NCI-H748 (cell line): ENCODE measurements around the gene PLCXD1.
"Not testable (repeated sequence)": the region's sequence is repeated elsewhere in the genome, so short reads cannot be mapped to it uniquely, and the experiment has no call there.

Experiments
- DNase-seq: peaks from one replicate; lab custom pipeline; 2025; ENCODE audit not compliant: unreplicated experiment; lab: John Stamatoyannopoulos, UW

PLCXD1 gene, protein sequence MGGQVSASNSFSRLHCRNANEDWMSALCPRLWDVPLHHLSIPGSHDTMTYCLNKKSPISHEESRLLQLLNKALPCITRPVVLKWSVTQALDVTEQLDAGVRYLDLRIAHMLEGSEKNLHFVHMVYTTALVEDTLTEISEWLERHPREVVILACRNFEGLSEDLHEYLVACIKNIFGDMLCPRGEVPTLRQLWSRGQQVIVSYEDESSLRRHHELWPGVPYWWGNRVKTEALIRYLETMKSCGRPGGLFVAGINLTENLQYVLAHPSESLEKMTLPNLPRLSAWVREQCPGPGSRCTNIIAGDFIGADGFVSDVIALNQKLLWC

DNA sequence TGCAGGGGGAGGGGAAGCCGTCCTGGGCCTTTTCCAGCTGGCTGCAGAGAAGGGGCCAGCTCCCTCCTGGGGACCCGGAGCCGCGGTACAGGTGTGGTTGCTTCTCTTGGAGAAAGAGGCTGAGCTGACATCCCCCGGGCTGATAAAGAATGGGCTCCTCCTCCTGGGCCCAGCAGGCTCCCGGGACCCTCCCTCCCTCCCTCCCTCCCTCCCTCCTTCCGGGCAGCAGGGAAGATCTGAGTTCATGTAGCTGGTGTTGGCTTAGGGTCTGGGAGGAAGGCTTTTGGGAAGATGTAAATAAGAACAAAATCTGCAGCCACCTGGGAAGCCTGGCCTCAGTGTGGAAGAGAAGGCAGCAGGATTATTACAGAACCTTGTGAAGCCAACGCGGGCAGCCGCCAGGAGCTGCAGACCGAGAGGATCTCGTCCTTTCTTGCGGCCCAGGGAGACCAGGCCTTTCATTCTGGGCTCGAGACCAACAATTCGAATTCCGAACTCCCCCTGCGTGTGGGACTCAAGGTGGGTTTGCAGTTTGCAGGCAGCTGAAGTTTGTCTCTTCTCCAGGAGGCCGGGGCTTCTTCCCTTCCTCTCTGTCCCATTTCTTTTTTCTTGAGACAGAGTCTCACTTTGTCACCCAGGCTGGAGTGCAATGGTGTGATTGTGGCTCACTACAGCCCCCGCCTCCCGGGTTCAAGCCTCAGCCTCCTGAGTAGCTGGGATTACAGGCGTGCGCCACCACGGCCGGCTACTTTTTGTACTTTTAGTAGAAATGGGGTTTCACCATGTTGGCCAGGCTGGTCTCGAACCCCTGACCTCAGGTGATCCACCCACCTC lies at the start of gene PLCXD1:
Gene PLCXD1 (plus strand): TSS at position 216 of the 834 bp plus-strand sequence. CDS start 2,807 bp downstream, outside the sequence.
- no peak for DNase-seq

DNA sequence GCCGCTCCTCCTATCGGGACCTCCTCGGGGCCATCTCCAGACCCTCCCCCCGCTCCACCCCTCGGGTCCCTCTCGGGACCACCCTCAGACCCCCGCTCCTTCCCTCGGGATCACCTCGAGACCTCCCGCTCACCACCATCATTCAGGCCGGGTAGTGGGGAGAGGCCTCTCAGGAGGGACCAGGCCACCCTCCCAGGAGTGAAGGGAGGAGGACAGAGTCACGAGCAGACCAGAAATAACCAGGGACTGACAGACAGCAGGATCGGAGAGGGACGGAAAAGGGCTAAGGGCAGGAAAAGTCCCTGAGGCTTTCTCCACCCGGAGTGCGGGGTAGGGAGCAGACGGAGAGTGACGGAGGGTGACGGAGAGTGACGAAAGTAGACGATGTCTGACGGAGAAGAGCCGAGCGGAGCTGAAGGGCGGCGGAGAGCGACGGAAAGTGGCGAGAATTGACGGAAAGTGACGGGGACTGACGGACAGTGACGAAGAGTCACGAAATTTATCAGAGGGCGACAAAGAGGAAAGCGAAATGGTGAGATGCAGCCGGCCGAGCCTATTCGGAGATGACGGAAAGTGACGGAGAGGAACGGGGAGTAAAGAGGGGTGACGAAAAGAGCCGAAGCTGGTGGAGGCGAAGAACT lies 49.4 kb upstream of the PLCXD1 start:
- not testable (repeated sequence) for DNase-seq

DNA sequence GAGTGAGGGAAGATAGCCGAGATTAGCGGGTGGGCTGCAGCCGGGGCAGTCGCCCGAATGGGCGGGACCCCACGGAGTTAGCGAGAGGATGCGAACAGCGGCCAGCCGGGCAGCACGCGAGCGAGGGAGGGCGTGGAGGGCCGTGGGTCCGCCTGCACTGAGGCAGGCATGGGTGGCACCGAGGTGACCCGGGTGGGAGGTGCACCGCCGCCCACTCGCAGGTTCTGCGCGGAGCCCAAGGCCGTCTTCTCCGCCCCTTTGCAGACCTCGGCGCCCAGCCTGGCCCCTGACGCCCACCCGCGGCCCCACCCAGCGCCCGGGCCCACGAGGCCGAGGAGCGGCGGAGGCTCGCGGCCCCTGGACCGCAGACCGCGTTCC lies 48.9 kb upstream of the PLCXD1 start:
- DNase-seq, result not testable (repeated sequence)

DNA sequence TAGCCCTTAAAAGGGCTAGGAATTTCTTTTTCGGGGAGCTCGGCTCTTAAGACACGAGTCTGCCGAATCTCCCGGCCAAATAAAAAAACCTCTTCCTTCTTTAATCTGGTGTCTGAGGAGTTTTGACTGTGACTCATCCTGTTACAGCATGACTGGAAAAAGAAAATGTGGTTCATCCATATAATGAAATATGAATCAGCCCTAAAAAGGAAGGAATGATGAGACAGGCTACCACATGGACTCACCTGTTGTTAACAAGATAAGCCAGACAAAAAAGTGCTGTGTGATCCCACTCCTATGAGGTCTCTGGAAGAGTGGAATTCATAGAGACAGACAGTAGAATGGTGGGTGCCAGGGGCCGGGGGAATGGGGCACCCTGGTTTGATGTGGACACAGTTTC lies 45.0 kb upstream of the PLCXD1 start:
- DNase-seq, result not testable (repeated sequence)

DNA sequence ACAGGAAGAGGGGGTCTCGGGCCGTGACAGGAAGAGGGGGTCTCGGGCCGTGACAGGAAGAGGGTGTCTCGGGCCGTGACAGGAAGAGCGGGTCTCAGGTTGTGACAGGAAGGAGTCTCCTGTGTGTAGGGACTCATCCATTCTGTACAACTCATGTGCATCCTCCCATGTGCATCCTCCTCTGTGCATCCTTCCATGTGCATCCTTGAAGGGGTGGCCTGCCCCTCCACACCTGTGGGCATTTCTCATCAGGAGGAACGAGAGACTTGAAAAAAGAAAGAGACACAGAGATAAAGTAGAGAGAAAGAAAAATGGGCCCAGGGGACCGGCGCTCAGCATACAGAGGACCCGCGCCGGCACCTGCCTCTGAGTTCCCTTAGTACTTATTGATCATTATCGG lies 30.2 kb upstream of the PLCXD1 start:
- no peak for DNase-seq

DNA sequence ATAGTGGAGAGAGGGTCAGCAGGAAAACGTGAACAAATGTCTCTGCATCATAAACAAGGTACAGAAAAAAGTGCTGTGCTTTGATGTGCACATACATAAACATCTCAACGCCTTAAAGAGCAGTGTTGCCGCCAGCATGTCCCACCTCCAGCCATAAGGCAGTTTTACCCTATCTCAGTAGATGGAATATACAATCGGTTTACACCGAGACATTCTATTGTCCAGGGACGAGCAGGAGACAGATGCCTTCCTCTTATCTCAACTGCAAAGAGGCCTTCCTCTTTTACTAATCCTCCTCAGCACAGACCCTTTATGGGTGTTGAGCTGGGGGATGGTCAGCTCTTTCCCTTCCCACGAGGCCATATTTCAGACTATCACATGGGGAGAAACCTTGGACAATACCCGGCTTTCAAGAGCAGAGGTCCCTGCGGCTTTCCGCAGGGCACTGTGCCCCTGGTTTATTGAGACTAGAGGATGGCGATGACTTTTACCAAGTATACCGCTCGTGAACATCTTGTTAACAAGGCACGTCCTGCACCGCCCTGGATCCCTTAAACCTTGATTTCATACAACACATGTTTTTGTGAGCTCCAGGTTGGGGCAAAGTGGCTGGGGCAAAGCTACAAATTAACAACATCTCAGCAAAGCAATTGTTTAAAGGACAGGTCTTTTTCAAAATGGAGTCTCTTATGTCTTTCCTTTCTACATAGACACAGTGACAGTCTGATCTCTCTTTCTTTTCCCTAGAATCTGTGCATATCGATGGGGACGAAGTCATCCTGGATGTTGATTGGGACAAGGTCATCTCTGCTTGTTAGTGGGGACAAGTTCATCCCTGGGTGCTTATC lies 29.6 kb upstream of the PLCXD1 start:
- DNase-seq, result not testable (repeated sequence)

DNA sequence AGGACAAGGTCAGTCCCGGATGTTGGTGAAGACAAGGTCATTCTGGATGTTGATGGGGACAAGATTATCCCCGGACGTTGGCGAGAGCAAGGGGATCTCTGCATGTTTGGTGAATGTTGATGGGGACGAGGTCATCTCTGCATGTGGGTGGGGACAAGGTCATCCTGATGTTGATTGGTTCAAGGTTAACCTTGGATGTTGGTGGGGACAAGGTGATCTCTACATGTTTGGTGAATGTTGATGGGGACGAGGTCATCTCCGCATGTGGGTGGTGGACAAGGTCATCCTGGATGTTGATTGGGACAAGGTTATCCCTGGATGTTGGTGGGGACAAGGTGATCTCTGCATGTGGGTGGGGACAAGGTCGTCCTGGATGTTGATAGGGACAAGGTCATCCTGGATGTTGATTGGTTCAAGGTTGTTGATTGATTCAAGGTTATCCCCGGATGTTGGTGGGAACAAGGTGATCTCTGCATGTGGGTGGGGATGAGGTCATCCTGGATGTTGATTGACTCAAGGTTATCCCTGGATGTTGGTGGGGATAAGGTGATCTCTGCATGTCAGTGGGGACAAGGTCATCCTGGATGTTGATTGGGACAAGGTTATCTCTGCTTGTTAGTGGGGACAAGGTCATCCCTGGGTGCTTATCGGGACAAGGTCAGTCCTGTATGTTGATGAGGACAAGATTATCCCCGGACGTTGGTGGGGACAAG lies 28.8 kb upstream of the PLCXD1 start:
- no peak for DNase-seq

DNA sequence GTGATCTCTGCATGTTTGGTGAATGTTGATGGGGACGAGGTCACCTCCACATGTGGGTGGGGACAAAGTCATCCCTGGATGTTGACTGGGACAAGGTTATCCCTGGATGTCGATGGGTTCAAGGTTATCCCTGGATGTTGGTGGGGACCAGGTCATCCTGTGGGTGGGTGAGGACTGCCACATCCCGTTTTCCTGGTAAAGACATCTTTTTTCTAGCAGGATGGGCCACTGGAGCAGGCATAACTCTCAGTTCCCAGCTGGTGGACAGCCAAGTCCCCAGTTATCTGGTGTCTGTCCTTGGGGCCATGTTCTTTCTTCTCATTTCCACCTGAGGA lies 28.3 kb upstream of the PLCXD1 start:
- no peak for DNase-seq

DNA sequence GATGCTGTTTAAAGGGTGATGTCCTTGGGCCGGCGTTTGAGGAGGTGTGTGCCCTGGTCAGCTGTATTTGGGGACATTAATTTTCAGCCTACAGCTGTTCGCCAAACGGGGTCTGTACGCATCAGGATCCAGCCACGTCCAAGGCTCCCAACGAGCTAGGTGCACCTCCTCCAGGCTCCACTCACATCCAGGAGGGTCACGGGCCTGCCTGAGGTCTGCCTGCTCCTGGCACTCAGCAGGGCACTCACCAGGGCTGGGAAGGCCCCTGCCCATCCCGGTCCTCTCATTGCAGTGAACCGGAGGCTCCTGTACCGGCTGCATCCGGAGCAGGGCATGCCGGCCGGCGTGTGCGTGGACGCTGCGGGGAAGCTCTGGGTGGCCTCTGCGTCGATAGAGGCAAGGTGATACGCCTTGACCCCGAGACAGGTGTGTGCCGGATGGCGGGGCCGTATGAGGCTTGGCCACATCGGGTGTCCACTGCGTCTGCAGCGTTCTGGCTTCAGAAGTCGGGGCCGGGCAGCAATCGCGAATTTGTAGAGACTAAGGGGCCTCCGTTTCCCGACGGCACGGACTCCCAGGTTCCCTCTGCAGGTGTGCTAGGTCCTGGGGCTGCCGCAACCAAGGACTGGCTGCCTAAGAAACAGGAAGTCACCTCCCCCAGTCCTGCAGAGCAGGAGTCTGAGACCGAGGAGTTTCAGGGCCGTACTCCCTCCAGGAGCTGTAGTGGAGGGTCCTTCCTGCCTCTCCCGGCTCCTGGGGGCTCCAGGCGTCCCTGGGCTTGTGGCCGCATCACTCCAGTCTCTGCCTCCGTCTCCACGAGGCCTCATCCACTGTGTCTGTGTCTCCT lies 27.5 kb upstream of the PLCXD1 start:
- no peak for DNase-seq

DNA sequence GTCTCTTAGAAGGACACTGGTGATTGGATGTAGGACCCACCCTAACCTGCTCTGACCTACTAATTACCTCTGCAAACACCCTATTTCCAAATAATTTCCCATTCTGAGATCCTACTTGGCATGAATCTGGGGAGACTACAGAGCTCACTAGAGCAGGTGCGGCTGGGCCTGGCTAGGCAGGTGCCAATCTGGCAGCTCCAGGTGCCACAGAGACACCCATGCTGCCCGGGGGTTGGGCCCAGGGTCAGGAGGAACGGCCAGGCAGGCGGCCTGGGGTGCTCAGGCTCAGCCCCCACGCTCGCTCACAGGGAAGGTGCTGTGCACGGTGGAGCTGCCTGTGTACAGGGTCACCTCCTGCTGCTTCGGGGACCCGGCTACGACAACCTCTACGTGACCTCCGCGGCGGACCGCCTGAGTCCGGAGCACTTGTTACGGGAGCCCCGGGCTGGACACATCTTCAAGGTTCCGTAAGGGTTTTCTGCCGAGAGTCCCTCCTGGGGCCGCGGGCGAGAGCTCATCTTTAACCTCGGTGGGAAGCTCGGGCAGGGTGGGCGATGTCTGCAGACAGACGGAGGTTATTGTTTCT lies 26.5 kb upstream of the PLCXD1 start:
- no peak for DNase-seq

DNA sequence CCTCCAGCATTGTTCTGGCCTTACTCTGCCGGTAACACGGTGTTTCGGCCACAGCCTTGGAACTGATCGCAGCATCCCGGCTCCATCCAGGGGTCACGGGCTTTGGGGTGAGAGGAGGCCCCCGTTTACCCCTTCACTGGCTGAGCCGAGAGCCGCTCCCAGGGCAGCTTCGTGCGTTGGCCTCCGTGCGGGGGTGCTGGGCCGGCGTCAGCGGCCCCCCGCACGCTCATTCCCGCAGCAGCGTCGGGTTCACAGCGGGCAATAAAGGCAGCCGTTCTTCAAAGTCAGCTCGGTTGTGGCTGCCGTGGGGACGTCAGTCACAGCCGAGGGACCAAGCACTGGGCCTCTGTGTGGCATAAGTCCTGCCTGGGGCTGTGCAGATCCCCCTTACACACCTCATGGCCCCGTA lies 25.3 kb upstream of the PLCXD1 start:
- no peak for DNase-seq

DNA sequence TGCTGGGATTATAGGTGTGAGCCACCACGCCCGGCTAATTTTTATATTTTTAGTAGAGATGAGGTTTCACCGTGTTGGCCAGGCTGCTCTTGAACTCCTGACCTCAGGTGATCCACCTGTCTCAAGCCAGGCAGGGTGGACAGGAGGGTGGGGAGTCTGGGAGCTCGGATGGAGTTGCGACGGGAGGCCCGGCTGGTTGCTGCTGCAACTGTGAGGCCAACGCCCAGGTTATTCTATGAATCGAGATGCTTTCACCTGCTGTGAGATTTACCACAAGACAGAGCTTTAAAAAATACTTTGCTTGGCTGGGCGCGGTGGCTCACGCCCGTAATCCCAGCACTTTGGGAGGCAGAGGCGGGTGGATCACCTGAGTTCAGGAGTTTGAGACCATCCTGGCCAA lies 24.1 kb upstream of the PLCXD1 start:
- DNase-seq, result not testable (repeated sequence)

DNA sequence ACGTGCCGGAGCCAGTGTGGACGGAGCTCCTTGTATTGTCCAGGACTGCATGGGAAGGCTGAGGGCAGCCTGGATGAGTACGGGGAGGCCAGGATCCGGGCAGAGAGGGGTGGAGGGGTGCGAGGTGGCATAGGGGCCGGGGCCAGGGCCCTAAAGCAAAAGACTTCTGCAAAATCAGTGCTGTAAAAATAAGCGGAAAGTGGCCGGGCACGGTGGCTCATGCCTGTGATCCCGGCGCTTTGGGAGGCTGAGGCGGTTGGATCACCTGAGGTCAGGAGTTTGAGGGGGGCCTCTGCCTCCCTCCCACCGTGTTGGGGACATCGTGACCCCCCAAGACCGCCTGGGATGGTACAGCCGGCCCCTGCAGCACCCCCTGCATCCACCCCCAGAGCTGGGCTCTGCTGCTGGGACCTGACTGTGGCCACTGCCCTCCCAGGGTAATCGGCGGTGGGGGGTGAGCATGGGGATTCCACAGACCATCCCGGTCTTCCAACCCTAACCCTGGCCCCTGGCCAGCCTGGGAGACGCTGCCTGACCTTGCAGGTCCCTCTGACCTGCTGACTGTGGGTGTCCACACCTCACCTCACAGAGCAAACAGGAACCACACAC lies 23.4 kb upstream of the PLCXD1 start:
- DNase-seq, result no peak

DNA sequence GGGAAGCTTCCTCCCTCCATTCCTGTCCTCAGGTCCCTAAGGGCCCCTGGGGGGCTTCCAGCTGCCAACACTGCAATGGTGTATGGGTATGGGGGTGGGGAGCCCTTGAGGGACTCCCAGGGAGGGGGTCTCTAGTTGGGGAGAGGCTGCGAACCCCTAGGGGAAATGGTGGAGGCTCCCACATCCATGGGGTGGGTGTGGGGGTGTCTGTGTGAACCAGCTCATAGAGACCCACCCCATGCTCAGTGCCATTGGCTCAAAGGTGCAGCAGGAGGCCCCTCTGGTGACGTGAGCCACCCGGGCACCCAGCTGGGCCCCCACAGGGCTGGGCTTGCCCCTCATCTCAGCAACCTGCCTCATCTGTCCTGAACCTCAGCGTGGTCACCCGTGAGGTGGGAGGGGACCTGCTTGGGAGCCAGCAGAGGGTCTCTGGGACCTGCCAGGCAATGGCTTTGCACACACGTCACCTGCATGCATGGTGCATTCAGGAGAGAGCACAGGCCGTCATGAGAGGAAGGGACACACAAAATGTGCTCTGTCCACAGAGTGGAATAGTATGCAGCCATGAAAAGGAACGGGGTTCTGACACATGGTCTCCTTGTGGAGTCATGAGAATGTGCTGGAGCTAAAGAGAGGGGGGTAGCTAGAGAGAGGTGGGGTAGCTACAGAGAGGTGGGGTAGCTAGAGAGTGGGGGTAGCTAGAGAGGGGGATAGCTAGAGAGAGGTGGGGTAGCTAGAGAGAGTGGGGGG lies 22.7 kb upstream of the PLCXD1 start:
- DNase-seq, result no peak

DNA sequence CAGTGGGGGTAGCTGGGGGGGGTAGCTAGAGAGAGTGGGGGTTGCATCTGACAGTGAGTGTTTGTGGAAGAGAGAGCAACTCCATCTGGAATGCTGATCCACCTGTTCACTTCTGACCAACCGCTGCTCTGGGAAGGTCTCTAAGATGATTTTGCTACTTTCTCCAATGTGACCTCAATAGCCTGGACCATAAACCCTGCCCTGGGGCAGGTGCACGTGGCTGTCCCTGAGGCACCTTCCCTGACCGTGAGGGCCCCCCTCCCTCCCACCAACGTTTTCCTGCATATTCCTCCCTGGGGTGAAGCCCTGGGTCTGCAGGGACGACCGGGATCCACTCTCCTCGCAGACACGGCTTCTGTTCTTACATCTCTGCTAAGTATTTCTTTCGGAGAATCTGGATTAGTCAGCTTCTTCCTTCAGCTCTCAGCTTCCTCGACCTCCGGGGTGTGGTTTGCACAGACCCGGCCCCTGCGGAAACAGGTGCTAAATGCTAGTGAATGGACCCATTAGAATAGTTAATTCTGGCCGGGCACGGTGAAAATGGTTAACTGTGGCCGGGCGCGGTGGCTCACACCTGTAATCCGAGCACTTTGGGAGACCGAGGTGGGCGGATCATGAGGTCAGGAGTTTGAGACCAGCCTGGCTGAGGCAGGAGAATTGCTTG lies 21.4 kb upstream of the PLCXD1 start:
- no peak for DNase-seq

DNA sequence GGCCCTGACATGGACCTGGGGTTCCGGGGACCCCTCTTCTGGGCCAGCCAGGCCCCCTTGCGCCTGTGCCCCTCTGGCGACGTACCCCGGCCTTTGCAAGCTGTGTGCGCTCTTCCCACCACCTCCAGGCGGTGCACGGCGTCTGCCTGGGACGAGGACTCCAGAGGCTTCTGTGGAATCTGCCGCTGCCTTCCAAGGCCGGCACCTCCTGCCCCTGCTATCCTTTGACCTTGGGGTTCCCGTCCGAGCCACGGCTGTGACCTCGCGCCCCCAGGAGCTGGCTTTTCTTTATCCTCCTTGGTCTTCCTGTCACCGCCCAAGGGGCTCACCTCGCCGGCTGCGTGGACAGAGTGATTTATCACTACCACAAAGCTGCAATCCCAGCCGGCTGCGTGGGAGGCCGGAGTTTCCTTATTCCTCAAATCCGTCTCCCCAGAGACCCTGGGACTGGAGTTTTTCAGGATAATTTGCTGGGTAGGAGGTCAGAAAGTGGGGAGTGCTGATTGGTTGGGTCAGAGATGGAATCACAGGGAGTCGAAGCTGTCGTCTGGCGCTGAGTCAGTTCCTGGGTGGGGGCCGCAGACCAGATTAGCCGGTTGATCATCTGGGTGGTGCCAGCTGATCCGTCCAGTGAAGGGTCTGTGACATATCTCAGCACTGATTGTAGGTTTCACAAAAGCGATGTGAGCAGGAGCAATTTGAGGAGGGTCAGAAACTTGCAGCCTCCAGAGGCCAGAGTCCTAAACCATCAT lies 19.8 kb upstream of the PLCXD1 start:
- no peak for DNase-seq

DNA sequence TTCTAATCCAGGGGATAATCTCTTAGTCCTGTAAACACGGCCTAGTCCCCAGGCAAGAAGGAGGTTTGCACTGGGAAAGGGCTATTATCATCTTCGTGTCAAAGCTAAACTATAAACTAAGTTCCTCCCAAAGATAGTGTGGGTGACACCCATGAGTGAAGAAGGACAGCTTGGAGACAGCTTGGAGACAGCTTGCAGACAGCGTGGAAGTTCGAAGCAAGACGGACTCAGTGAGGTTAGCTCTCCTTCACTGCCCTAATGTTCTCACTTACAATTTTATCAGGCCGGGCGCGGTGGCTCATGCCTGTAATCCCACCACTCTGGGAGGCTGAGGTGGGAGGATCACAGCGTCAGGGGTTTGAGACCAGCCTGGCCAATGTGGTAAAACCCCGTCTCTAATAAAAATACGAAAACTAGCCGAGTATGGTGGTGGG lies 19.2 kb upstream of the PLCXD1 start:
- no peak for DNase-seq
